Measurements from ENCODE around the gene PCDH15.

PCDH15 gene

GRCh38 chr10:54800741-54801421, at the start of gene PCDH15:
TSS of gene PCDH15 (minus strand) at chr10:54801231. CDS start at chr10:54664262, 136,969 bp downstream.
- in situ Hi-C loops (cut with HindIII; ENCODE audit: low sequenced_read_pairs) = no loop called here

DNA sequence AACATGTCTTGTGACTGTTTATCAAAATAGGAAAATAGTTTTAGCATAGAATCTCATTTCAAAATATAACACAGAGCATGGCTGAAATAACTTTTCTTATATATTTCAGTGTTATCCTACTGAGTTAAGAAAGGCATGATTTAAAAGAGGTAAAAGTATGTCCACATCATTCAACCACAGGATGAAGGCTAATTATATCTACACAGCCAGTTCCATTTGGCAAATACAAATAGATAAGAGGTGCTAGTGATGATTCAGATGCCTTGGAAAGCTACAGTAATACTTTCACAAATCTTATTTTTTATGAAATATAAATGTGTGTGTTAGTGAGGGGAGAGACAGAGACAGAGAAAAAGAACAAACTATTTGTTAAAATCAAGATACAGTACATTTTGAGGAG, 42.9 kb upstream of the PCDH15 start:
- in situ Hi-C loops (cut with HindIII; ENCODE audit: low sequenced_read_pairs) = no loop called here

DNA sequence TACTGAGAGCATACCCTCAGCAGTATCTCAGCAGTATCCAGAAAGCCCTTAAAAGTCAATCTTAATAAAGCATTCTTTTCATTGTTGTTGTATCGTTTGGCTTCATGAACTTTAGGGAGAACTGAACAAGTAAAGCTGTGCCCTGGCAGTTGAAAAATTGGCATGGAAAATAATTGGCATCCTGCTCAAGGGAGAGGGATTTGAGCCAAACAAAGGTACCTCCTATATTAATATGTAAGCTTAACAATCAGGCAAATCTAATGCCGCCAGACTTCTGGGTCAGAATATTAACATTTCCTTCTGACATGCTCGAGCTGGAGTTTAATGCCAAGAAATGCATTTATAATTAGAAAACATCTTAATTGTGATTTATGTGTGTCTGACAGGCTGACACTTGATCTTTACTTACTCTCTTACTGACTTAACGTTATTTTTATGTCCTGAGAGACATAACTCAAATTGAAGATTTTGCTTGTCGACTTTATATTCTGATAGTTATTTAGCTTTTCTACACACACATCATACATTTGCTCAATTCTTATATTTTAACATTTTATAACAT, 42.1 kb upstream of the PCDH15 start:
- in situ Hi-C loops (cut with HindIII; ENCODE audit: low sequenced_read_pairs) = no loop called here

DNA sequence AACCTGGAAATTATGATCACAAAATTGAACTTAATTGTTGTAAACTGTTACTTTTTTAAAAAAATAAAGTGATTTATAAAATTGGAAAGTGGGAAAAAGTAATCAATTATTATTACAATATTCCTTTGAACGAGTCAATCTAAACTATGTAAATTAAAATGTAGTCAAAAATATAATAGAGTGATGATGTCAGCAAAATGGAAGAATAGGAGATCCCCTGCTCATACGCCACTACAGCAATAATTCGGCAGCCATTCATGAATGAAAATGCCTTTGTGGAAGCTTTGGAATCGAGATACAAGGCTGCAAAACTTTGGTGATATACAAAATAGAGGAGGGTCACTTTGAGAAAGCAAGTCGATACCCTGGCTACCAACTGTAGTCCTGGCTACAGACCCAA, 36.4 kb upstream of the PCDH15 start:
- in situ Hi-C loops (cut with HindIII; ENCODE audit: low sequenced_read_pairs) = no loop called here

DNA sequence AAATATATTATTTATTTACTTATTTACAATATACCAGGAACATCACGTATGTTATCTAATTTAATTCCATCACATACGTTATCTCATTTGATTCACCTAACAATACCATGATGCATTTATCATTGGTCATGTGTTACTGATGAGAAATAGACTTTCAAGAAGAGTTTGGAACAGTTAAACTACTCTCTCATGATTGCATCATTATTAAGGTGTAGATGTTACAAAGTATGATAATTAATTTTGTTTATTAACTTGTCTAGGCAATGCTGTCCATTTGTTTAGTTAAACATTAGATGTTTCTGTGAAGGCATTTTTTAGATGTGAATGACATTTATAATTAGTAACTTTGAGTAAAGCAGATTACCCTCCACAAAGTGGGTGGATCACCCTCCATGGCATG, 32.0 kb upstream of the PCDH15 start:
- in situ Hi-C loops (cut with HindIII; ENCODE audit: low sequenced_read_pairs) = no loop called here

DNA sequence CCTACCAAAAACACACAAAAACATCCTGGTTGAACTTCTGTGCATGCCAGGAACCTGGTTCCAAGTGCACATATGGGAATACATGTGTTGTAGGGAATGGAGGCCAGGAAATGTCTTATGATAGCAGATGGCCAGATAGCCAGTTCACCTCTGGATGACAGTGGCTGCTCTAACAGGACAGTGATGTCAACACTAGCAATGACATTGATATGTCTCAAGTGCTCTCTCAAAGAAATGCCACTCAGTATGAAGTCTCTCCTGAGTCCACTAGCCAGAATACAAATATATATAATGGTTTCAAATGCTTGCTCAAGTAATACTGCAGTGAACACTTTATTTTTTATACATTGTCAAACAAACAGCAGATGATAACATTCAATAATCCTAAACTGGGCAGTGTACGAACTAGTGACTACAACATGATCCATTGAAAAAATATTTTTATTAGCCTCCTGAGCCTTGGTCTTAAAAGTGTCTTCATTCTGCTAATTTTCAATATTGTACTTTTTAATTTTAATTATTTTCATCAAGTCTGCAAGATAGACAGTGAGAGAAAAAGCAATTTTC, 26.0 kb upstream of the PCDH15 start:
- in situ Hi-C loops (cut with HindIII; ENCODE audit: low sequenced_read_pairs) = no loop called here

DNA sequence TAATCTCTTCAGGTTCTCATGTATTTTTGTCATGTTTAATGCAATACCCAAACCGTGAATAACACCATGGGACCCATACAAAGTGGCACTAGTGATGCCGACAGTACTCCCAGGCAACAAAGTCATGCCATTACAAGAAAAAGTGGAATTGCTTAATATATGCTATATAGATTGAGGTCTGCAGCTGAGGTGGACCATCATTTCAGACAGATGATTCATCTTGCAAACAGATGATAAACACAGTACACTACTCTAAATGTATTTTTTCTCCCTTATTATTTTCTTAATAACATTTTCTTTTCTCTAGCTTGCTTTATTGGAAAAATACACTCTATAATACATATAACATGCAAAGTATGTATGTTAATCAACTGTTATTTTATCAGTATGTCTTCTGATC, 14.6 kb upstream of the PCDH15 start:
- in situ Hi-C loops (cut with HindIII; ENCODE audit: low sequenced_read_pairs) = no loop called here

- in situ Hi-C loops (cut with HindIII; ENCODE audit: low sequenced_read_pairs) = no loop called here
These were observed 7.3 kb upstream of the PCDH15 start for GRCh38 chr10:54808186-54808935.

GRCh38 chr10:54799506-54799905, 1.5 kb downstream of the PCDH15 start:
- in situ Hi-C loops (cut with HindIII; ENCODE audit: low sequenced_read_pairs) = loop anchor here (25.0 kb wide), 1 partner anchor 112 kb away; no protein-coding TSS in a partner anchor

GRCh38 chr10:54797636-54798321, 3.3 kb downstream of the PCDH15 start:
- in situ Hi-C loops (cut with HindIII; ENCODE audit: low sequenced_read_pairs) = loop anchor here (25.0 kb wide), 1 partner anchor 110 kb away; no protein-coding TSS in a partner anchor

DNA sequence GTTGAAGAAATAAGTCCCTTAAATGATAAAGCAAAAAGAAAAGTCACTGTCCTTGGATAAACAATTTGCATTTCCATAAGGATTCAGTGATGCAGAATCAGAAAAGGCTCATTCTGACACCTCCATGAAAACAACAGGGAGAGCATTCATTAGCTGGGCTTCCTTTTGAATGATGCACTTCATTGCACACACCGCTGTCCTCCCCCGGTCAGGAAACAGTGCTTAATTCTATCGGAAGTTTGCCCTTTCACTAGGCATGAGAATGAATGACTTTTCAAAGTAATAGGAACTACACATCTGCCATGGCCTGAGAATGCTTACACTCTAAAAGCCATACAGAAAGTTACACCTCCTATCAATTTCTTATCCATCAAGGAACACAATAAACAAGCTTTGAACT, 4.2 kb downstream of the PCDH15 start:
- in situ Hi-C loops (cut with HindIII; ENCODE audit: low sequenced_read_pairs) = loop anchor here (25.0 kb wide), 1 partner anchor 110 kb away; no protein-coding TSS in a partner anchor

DNA sequence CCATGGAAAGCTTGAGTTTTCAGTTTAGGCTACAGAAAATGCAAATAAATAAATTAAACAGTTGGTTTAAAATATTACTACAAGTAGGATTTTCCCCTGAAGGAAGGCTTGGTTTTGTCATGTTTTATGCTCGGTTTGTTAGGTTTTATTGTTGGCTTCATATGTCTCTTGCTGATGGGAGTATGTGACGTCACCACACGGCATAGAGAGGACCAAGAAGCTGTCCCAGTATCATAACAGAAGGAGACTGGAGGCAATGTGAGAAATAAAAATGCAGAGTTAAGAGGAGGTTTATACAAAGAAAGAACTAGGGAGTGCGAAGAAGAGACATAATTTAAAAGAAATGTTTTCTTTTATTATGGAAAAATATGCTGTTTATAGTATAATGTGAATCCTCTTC, 24.4 kb downstream of the PCDH15 start:
- in situ Hi-C loops (cut with HindIII; ENCODE audit: low sequenced_read_pairs) = loop anchor here (25.0 kb wide), 1 partner anchor 89 kb away; no protein-coding TSS in a partner anchor

- in situ Hi-C loops (cut with HindIII; ENCODE audit: low sequenced_read_pairs) = no loop called here
These were observed 28.4 kb downstream of the PCDH15 start for GRCh38 chr10:54772468-54773122.

DNA sequence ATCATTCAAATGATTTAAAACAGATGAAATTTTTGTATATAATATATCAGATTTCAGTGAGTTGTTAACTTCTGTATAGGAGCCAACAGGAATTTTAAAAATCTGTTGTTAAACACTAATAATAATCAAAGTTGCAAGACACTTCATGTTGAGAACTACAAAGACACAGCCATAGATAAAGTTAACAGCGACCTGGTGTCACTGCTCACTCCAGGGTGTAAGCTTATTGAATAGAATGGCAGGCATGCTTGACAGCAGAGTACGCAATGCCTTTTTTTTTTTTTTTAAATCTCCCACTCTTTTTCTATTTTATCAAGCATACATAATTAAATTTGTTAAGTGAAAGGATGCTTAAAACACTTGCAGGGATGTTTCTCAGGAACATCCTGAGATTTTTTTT, 32.0 kb downstream of the PCDH15 start:
- in situ Hi-C loops (cut with HindIII; ENCODE audit: low sequenced_read_pairs) = no loop called here

DNA sequence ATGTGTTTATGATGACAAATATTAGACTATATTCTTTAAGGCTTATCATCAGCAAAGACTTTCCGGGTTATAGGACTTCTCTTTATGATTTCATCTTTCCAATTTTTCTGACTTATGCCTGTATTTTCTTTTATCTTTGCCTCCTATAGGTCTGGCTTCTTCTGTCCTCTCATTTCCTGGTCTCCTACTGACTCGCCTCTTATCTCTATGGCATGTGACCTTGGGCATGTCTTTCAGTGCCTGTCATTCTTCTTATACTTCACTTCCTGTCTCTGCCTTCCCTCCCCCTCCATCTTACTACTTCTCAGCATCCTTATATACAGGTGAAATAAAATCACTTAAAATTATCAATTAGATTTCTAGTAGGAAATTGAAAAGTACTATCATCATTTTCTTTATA, 42.2 kb downstream of the PCDH15 start:
- in situ Hi-C loops (cut with HindIII; ENCODE audit: low sequenced_read_pairs) = no loop called here

- in situ Hi-C loops (cut with HindIII; ENCODE audit: low sequenced_read_pairs) = no loop called here
These were observed 51.4 kb downstream of the PCDH15 start for GRCh38 chr10:54749623-54750022.

- in situ Hi-C loops (cut with HindIII; ENCODE audit: low sequenced_read_pairs) = no loop called here
These were observed 55.6 kb downstream of the PCDH15 start for GRCh38 chr10:54745436-54745835.

DNA sequence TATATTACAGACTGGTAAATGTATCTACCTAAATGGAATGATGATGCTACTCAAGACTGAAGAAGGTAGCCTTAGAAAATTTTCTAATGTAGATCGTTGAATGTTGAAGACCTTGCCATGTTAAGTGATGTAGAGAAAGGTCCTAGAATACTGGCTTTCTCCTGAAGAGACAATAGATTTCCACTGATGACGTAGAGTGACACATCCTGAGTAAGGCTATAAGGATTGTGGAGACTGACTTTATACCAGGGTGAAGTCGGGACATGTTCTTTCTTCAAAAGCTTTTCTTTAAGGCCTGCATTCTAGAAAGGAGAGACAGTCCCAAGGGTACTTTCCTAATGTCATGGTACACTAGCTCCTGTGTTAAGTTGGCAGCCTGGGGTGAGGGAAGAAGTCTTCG, 58.6 kb downstream of the PCDH15 start:
- in situ Hi-C loops (cut with HindIII; ENCODE audit: low sequenced_read_pairs) = no loop called here

DNA sequence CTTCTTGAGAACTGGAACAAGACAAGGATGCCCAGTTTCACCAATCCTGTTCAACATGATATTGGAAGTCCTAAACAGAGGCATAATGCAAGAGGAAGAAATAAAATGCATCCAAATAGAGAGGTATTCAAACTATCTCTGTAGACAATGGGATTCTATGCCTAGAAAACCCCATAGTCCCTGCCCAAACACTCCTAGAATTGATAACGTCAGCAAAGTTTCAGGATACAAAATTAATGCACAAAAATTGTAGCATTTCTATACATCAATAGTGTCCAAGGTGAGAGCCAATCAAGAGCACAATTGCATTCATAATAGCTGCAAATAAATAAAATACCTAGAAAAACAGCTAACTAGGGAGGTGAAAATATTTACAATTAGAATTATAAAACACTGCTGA, 72.5 kb downstream of the PCDH15 start:
- in situ Hi-C loops (cut with HindIII; ENCODE audit: low sequenced_read_pairs) = no loop called here

GRCh38 chr10:54722075-54722474, 79.0 kb downstream of the PCDH15 start:
- in situ Hi-C loops (cut with HindIII; ENCODE audit: low sequenced_read_pairs) = no loop called here

Measured in DLD1 (cell line).